OCI-LY7 (cell line): ENCODE results near the gene KRT79. TPM values are rescaled to one million over a fixed set of nuclear protein-coding genes. Genes with fewer than 3 reads are reported as not detected.

Experiments
- BruUV-seq: library from RNA; stranded (reverse); fragments of 400-500 nt; replicated peaks from 2 replicates; lab custom pipeline; 2021; lab: Mats Ljungman, UMichigan
- CTCF ChIA-PET: fragments of 300-600 bp; sonication (Branson Sonifier 250); formaldehyde crosslinking; loops from one replicate; lab custom pipeline; 2022; ENCODE audit warnings: antibody characterized with exemption; ENCODE audit not compliant: unreplicated experiment; lab: Charles Lee
- POLR2A ChIA-PET: fragments of 300-600 bp; sonication (Branson Sonifier 250); formaldehyde crosslinking; loops from one replicate; lab custom pipeline; 2022; ENCODE audit warnings: antibody characterized with exemption; lab: Charles Lee
- DNase-seq: peaks from one replicate; pipeline ENCODE4 v3.0.0-alpha.2; 2015; ENCODE audit warnings: low spot score
- H2AFZ ChIP-seq: fragments of 200-600 bp; sonication (generic), shearing (Covaris generic); 2 replicates; pipeline ENCODE4 v1.6.1; 2014; ENCODE audit warnings: mild to moderate bottlenecking, antibody characterized with exemption, low read length, moderate library complexity
- H3K27ac ChIP-seq: fragments of 200-600 bp; sonication (generic); 2 replicates; pipeline ENCODE4 v1.5.1; 2014; ENCODE audit warnings: mixed run types, low read depth, mild to moderate bottlenecking, moderate library complexity, low read length, inconsistent platforms; ENCODE audit not compliant: poor library complexity, severe bottlenecking
- H3K36me3 ChIP-seq: fragments of 200-600 bp; sonication (generic); 2 replicates; pipeline ENCODE4 v1.6.1; 2014; ENCODE audit warnings: mild to moderate bottlenecking, antibody characterized with exemption, low read length, moderate library complexity, mixed read lengths; ENCODE audit not compliant: insufficient read depth
- H3K4me1 ChIP-seq: fragments of 200-600 bp; sonication (generic); 2 replicates; pipeline ENCODE4 v1.5.1; 2014; ENCODE audit warnings: mild to moderate bottlenecking, low read length; ENCODE audit not compliant: insufficient read depth, poor library complexity, severe bottlenecking
- H3K4me2 ChIP-seq: fragments of 200-600 bp; sonication (generic); 2 replicates; pipeline ENCODE4 v1.6.1; 2014; ENCODE audit warnings: mild to moderate bottlenecking, low read length
- H3K4me3 ChIP-seq: fragments of 200-600 bp; sonication (generic); 2 replicates; pipeline ENCODE4 v1.5.1; 2014; ENCODE audit warnings: mild to moderate bottlenecking, low read depth, low read length; ENCODE audit not compliant: poor library complexity, severe bottlenecking
- H3K79me2 ChIP-seq: fragments of 200-600 bp; sonication (generic); 2 replicates; pipeline ENCODE4 v1.6.1; 2016; ENCODE audit warnings: low read depth, mild to moderate bottlenecking, low read length, moderate library complexity, mixed read lengths; ENCODE audit not compliant: insufficient read depth
- H3K9me2 ChIP-seq: fragments of 200-600 bp; sonication (generic); 2 replicates; pipeline ENCODE4 v1.6.1; 2016; ENCODE audit warnings: mild to moderate bottlenecking, low read length, mixed read lengths; ENCODE audit not compliant: insufficient read depth
- H3K9me3 ChIP-seq: fragments of 200-600 bp; sonication (generic); 2 replicates; pipeline ENCODE4 v1.6.1; 2014; ENCODE audit warnings: mild to moderate bottlenecking, mixed run types, low read length, mixed read lengths
- H4K20me1 ChIP-seq: fragments of 200-600 bp; sonication (generic); 2 replicates; pipeline ENCODE4 v1.6.1; 2014; ENCODE audit warnings: mild to moderate bottlenecking, antibody characterized with exemption, low read length, moderate library complexity, mixed read lengths; ENCODE audit not compliant: insufficient read depth
- CTCF ChIP-seq: fragments of 200-600 bp; sonication (generic); conservative IDR thresholded peaks from 2 replicates; pipeline ENCODE4 v1.5.1; 2014; ENCODE audit warnings: mild to moderate bottlenecking, antibody characterized with exemption, low read length, moderate library complexity, mixed read lengths
- EZH2phosphoT487 ChIP-seq: fragments of 200-600 bp; sonication (generic); IDR thresholded peaks from 2 replicates; pipeline ENCODE4 v1.6.1; 2018; ENCODE audit warnings: low read depth, borderline replicate concordance, mild to moderate bottlenecking, mixed run types, antibody characterized with exemption, low read length, moderate library complexity, mixed read lengths
- intact Hi-C: fragments of 100-400 bp; cut with micrococcal nuclease; formaldehyde crosslinking; loops from one replicate; pipeline ENCODE4 v1.10.0; 2022; ENCODE audit not compliant: unreplicated experiment
- total RNA-seq, 2 experiments: library from RNA; depleted of rRNA in 1 of 2; stranded (reverse); fragments of >200 nt in 1 of 2; shearing (Covaris generic) in 1 of 2; gene quantifications; 2 replicates each; pipeline ENCODE4 v1.2.3, GENCODE V29; 2014 to 2022

KRT79 gene
- total RNA-seq, 2 experiments from 2014 or later = not detected

GRCh38 chr12:52851787-52852186 is 17.7 kb upstream of the KRT79 start:
- Histone ChIP-seq H3K9me3 (no peaks in the 10 kb centered on the region), H3K27ac (no peak overlapping the region), H3K36me3 (no peaks in the 10 kb centered on the region), H3K4me1 (peaks cover 35% of the 10 kb centered on the region), H3K4me2 (peak overlapping the region; percentile 70), H3K79me2 (no peaks in the 10 kb centered on the region), H2AFZ (no peak overlapping the region), H3K4me3 (no peak overlapping the region), H3K9me2 (no peaks in the 10 kb centered on the region), H4K20me1 (no peaks in the 10 kb centered on the region)
- no TSS peak for BruUV-seq
- ChIA-PET POLR2A (no interaction called here), CTCF (no interaction called here)
- DNase-seq = no peak
- TF ChIP-seq EZH2phosphoT487 = no peak
- no peak for TF ChIP-seq CTCF
- intact Hi-C loops = no loop called here

GRCh38 chr12:52850681-52851080 is 16.6 kb upstream of the KRT79 start:
- POLR2A ChIA-PET = no interaction called here
- H3K9me2 ChIP-seq = no peaks in the 10 kb centered on the region
- peak; percentile 70 for DNase-seq
- H3K4me2 ChIP-seq = peak overlapping the region; percentile 70
- H3K27ac ChIP-seq = peak overlapping the region; percentile 48
- CTCF ChIA-PET = no interaction called here
- no peaks in the 10 kb centered on the region for H3K79me2 ChIP-seq
- H3K4me3 ChIP-seq = peak overlapping the region; percentile 38
- H3K9me3 ChIP-seq = no peaks in the 10 kb centered on the region
- intact Hi-C loops = no loop called here
- H4K20me1 ChIP-seq = no peaks in the 10 kb centered on the region
- peak overlapping the region; percentile 58 for H2AFZ ChIP-seq
- TF ChIP-seq CTCF (no peak), EZH2phosphoT487 (no peak)
- H3K36me3 ChIP-seq = no peaks in the 10 kb centered on the region
- no TSS peak for BruUV-seq
- peaks cover 35% of the 10 kb centered on the region for H3K4me1 ChIP-seq

- Histone ChIP-seq H3K9me3 (no peaks in the 10 kb centered on the region), H4K20me1 (no peaks in the 10 kb centered on the region), H3K4me2 (no peak overlapping the region), H3K36me3 (no peaks in the 10 kb centered on the region), H3K9me2 (no peaks in the 10 kb centered on the region), H3K4me1 (peaks cover 35% of the 10 kb centered on the region), H2AFZ (no peak overlapping the region), H3K4me3 (no peak overlapping the region), H3K79me2 (no peaks in the 10 kb centered on the region), H3K27ac (no peak overlapping the region)
- ChIA-PET CTCF (no interaction called here), POLR2A (no interaction called here)
- intact Hi-C loops = no loop called here
- TF ChIP-seq CTCF (no peak), EZH2phosphoT487 (no peak)
- DNase-seq = no peak
- no TSS peak for BruUV-seq
These were observed 15.4 kb upstream of the KRT79 start for GRCh38 chr12:52849511-52849910.
